SHP77 (cell line): Measurements from ENCODE around the gene BRSK1.

Experiments used
- DNase-seq, 2 experiments: peaks; one replicate each; lab custom pipeline; 2025; lab: John Stamatoyannopoulos, UW

The BRSK1 gene

DNA sequence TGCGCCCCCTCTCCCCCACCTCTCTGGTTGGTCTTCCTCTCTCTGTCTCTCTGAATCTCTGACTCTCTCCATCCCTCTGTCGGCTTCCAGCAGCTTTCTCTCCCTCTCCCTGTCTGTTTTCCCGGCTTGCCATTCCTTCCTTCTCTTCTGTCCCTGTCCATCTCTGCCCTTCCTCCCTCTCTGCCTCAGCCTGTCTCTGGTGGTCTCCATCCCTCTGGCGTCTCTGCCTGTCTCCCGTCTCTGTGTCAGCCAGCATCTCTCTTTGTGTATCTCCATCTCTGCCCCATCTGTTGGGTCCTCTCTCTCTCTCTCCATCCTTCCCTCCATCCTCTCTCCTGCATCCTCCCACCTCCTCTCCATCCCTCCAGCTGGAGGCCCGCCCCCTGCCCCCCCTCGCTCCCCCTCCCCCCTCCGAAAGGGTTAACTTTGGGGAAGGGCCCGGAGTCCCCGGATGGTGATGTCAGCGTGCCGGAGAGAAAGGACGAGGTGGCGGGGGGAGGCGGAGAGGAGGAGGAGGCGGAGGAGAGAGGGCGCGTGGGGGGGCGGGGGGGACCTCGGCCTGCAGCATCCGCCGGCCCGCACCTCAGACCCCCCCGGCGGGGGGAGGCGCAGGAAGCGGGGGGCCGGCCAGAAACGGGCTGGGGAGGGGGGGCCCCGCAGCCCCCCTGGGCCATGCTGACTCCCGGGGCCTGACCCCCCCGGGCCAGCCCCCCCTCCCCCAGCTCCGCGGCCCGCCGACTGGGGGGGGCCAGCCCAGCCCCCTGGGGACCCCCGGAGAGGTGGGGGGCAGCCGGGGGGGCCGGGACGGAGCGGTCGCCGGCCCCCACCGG is at the start of gene BRSK1:
Gene BRSK1 (plus strand): TSS at position 450 of the 830 bp plus-strand sequence. CDS start 446 bp downstream, outside the sequence.
- DNase-seq, result peak; percentile 35 to 54

- DNase-seq, result no peak
Measured at GRCh38 chr19:55238030-55238429, 45.8 kb upstream of the BRSK1 start.

DNA sequence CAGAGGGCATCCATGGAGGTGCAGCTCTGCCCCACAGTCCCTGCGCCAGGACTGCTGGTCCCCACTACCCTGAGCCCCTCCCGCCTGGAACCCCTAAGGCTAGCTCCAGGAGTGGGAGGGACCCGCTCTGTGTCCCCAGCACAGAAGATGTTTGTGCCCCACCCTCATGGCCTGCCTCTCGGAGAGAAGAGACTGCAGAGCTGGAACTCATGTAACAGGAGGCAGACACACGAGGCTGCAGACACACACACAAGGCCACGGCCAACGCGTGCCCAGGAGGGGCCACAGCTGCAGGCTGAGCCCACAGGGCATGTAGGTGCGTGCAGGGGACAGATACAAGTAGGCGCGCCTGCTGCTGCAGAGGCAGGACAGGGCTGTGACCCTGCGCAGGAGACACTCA is 44.8 kb upstream of the BRSK1 start:
- no peak for DNase-seq

- DNase-seq, result no peak
Measured at GRCh38 chr19:55240713-55241020, 43.1 kb upstream of the BRSK1 start.

DNA sequence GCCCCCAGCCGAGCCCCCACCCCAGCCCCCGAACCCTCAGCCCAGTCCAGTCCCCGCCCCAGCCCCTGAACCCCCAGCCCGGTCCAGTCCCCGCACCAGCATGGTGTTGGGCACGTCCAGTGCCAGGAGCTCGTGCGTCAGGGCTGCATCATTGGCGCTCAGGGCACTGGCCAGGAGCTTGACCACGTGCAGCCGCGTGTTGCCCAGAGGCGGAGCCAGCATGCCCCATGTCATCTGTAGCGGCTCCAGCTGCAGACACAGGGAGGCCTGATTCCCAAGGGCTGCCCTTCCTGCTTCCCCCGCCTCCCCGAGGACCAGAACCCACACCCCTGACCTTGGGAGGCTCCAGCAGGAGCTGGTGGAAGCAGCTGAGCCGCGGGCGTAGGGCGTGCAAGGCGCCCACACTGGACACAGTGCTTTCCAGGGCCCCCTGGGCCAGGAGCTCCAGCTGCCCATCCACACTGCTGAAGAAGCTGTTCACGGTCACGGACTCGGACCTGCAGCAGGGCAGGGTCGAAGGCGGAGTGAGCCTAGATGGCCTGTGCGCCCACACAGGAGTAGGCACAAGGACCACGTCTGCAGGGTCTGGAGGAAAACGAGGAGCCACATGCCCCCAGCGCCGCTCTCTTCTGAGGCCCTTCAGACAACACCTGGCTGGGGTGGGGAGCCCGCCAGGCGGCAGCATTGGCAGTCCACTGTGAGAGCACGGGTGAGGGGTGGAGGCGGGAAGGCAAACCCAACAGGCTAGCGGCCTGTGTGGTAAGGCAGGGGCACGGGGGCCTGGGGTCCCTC is 42.5 kb upstream of the BRSK1 start:
- no peak for DNase-seq

GRCh38 chr19:55241935-55242464 is 41.8 kb upstream of the BRSK1 start:
- DNase-seq, result no peak

- DNase-seq, result no peak
Measured at GRCh38 chr19:55242517-55242916, 41.3 kb upstream of the BRSK1 start.

GRCh38 chr19:55244004-55244680 is 39.7 kb upstream of the BRSK1 start:
- no peak for DNase-seq

GRCh38 chr19:55245236-55245904 is 38.4 kb upstream of the BRSK1 start:
- no peak for DNase-seq

DNA sequence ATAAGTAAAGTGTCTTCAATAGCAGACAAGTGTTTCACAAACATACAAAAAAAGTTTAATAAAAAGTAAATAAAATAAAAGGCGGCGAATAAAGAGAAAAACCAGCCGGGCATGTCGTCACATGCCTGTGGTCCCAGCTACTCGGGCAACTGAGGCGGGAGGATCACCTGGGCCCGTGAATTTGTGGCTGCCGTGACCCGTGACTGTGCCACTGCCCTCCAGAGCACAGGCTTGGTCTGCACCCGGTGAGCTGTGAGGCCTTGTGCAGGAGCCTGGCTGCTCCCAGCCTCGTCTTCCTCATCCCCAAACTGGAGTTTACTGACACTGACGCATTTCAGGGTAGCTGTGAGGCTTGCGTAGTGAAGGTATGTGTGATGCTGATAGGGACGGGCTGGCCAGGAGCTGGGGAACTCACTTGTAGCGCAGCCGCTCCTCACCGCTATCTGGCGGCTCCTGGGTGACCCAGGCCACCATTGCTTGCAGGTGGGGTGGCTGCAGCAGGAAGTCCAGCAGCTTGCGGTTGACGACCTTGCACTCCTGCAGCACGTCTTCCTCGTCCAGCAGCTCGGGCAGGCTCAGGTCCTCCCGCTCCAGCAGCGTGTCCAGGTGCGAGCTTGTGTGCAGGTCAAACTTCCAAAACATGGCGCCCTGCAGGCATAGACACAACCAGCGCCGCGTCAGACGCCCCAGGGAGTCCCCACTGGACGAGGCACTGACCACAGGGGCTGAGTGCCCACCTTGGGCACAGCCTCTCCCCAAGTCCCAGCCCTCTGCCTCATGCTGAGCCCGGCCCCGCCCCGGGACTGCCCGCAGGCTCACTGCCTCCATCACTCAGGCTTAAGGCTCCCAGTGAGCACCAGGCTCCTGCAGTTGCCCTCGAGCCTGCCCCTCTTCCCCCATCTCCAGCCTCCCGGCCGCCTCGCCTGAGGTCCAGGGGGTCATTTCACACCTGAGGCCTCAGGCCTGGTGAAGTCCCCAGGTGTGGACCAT is 37.0 kb upstream of the BRSK1 start:
- no peak for DNase-seq

- DNase-seq, result no peak
Measured at GRCh38 chr19:55247621-55248099, 36.1 kb upstream of the BRSK1 start.

GRCh38 chr19:55248166-55248675 is 35.6 kb upstream of the BRSK1 start:
- DNase-seq, result no peak

- DNase-seq, result no peak
Measured at GRCh38 chr19:55248704-55249103, 35.1 kb upstream of the BRSK1 start.

DNA sequence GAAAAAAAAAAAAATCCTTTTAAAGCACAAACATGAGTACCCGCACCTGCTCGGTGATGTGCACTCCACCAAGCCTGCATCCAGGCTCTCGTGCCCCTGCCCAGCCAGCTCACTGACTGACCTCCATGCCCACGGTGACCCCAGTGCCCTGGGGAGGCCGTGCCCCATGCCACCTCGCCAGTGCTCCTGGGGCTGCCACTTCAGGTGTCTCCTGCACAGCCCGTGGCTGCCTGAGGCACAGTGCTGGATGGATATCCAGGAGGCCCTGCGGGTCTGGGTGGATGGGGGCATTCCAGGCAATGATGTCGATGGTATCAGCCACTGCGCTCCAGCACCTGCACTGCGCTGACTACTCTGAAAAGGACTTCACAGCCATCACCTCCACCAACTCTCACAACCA is 34.0 kb upstream of the BRSK1 start:
- DNase-seq, result no peak

DNA sequence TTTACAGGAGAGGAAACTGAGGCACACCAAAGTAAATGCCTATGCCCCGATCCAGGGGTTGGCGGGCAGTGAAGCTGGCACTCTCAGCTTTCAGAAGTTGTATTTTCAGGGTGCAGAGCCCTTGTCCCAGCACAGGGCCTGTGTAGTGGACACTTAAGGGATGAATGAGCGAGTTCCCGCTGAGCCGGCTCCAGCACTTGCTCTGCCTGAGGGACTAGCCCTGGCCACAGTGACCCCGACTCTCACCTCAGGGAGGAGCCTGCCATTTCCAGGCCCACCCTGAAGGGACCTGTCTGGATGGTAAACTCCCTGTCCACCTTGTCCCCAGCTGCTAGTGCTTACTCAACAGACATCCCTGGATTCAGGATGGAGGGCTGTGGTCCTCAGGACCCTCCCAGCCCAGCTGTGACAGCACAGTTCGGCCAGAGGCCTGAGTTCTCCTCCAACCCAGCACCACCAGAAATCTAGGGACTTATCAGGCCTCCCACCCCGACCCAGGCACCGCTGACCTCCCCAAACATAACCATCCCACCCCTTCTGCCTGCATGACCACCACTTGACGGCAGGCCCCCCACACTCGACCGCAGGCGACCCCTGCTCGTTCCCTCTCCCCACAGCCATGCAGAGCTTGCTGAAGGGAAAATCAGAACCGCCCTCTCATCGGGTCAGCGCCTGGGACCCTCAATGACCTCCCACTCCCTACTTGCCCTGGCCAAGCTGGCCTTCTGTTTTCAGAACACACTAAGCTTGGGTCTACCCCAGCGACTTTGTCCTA is 33.3 kb upstream of the BRSK1 start:
- DNase-seq, result no peak

- no peak for DNase-seq
Measured at GRCh38 chr19:55251341-55252081, 32.3 kb upstream of the BRSK1 start.

GRCh38 chr19:55252760-55253663 is 30.8 kb upstream of the BRSK1 start:
- no peak for DNase-seq
